Tibial artery (tissue), 4 donors: Measurements from ENCODE around the gene BRD7.

Source experiments
- DNase-seq, 2 donors: peaks; one replicate each; pipeline ENCODE4 v3.0.0-alpha.2; 2019
- H3K27ac ChIP-seq, 2 donors: fragments of 200-600 bp; sonication (generic) in 1 of 2; 1 replicate in 1 of 2; 2 replicates in 1 of 2; pipeline ENCODE4 v1.5.1; 2018 to 2019; ENCODE audit warnings: mild to moderate bottlenecking in 1 of 2
- H3K27me3 ChIP-seq, 2 donors: fragments of 200-600 bp; sonication (generic) in 1 of 2; one replicate each; pipeline versions ENCODE4 v1.5.1 to v1.6.0; 2016 to 2019
- H3K36me3 ChIP-seq, 3 donors: fragments of 200-600 bp; sonication (generic) in 2 of 3; one replicate each; pipeline ENCODE4 v1.5.1; 2016 to 2019; ENCODE audit warnings: mild to moderate bottlenecking in 2 of 3
- H3K4me1 ChIP-seq, 4 donors: fragments of 200-600 bp; sonication (generic) in 2 of 4; 1 replicate in 3 of 4; 2 replicates in 1 of 4; pipeline ENCODE4 v1.5.1; 2016 to 2019
- H3K4me3 ChIP-seq, 2 donors: fragments of 200-600 bp; sonication (generic) in 1 of 2; 1 replicate in 1 of 2; 2 replicates in 1 of 2; pipeline ENCODE4 v1.5.1; 2018 to 2019; ENCODE audit warnings: mild to moderate bottlenecking in 2 of 2
- H3K9me3 ChIP-seq, 3 donors: fragments of 200-600 bp; sonication (generic) in 1 of 3; one replicate each; pipeline ENCODE4 v1.5.1; 2016 to 2019
- CTCF ChIP-seq, 2 experiments: fragments of 200-600 bp in 1 of 2; fragments of 450-650 bp in 1 of 2; IDR thresholded peaks; one replicate each; pipeline ENCODE4 v1.5.1; 2017 to 2019; ENCODE audit warnings: antibody characterized with exemption in 2 of 2, mild to moderate bottlenecking in 1 of 2, moderate library complexity in 1 of 2
- intact Hi-C: fragments of 100-400 bp; cut with DNase I; formaldehyde crosslinking; loops from one replicate; pipeline ENCODE4 v1.15.0; 2023; ENCODE audit warnings: low total_unique reads

The BRD7 gene

GRCh38 chr16:50266337-50267091, 102.3 kb downstream of the BRD7 start, which contains the start of gene ADCY7:
TSS of gene ADCY7 (plus strand) at chr16:50266551. CDS start at chr16:50288180, 21,629 bp downstream.
- Histone ChIP-seq H3K27me3 (no peaks in the 10 kb centered on the region), H3K4me1 (peaks cover 0 to 19% (median 14%) of the 10 kb centered on the region in 4 donors), H3K4me3 (peak within 1 kb of the TSS; percentile 39 to 40), H3K9me3 (no peaks in the 10 kb centered on the region), H3K27ac (peak within 1 kb of the TSS; percentile 33 to 58), H3K36me3 (no peaks in the 10 kb centered on the region)
- peak; percentile 72 to 82 for DNase-seq
- intact Hi-C loops: no loop called here
- TF ChIP-seq CTCF (IDR thresholded peaks at IDR 0.05): no peak
